ENCODE results near the gene TRMT44.

Gene TRMT44

GRCh38 chr4:8394806-8395205 is 45.8 kb upstream of the TRMT44 start:
- no peak for DNase-seq
- WGBS (ENCODE audit: insufficient coverage), result 99% methylated on average over 11 of the region's 12 CpGs
- CTCF ChIA-PET, result interaction anchor here (0.8 to 1.8 kb wide), 3 partner anchors 8 to 197 kb away, joined by 3 to 4 read pairs (median 3); no protein-coding TSS in a partner anchor
- Histone ChIP-seq H3K4me1 (ENCODE audit: control extremely low read depth in 1 of 4, control insufficient read depth in 4 of 4, insufficient read depth in 4 of 4, low read length in 3 of 4) (peaks cover 0 to 3% (median 0%) of the 10 kb centered on the region in 4 experiments), H3K4me3 (ENCODE audit: control insufficient read depth in 1 of 7, extremely low read depth in 1 of 7, insufficient read depth in 4 of 7, low read depth in 2 of 7, low read length in 6 of 7) (no peak overlapping the region), H3K27me3 (replicated peaks in 2 of 5; ENCODE audit: control insufficient read depth in 4 of 5, insufficient read depth in 5 of 5, low read length in 4 of 5) (no peaks in the 10 kb centered on the region), H3K9me3 (ENCODE audit: control extremely low read depth in 1 of 5, control insufficient read depth in 4 of 5, insufficient read depth in 2 of 5, low read depth in 1 of 5, low read length in 4 of 5) (no peaks in the 10 kb centered on the region), H3K27ac (ENCODE audit: insufficient read depth in 1 of 2, low read depth in 1 of 2, low read length in 2 of 2, poor library complexity in 1 of 2, severe bottlenecking in 2 of 2) (no peak overlapping the region), H3K36me3 (ENCODE audit: control insufficient read depth in 4 of 4, insufficient read depth in 4 of 4, low read length in 3 of 4) (peaks cover 6 to 50% (median 29%) of the 10 kb centered on the region in 4 experiments)
- POLR2A ChIA-PET, result interaction anchor here (0.6 kb wide), 1 partner anchor 169 kb away, joined by 3 read pairs; no protein-coding TSS in a partner anchor

DNA sequence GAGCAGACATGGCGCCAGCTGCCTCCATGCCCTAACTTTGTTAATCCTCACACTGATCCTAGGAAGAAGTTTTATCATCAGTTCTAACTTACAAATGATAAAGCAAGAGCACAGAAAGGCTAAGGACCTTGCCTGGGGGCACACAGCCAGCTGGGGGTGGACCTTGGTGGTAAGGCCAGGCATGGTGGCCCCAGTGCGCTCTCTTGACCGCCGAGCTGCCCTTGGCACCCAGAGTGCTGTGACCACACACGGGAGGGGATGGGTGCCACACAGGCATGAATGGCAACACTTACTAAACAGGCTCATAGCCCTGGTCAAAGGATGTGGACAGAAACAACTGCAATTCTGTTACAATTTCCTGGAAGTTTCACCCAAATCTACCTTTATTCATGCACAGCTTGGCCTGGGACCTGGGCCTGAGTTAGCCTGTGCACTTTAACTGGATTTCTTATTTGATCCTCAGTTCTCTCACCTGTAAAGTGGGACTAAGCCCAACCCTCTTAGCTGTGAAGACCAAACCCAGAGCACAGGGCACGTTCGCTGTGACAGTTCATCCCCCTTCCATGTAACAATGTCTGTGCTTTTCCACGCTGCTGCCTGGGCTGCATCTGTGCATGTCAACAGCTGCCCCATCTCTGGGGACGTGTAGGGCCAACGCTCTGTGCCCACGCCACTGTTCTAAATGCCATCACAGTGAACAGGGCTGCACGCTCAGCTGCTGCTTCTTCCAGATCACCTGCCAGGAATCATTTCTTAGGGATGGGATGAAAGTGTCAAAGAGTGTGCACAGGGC is 44.9 kb upstream of the TRMT44 start:
- Histone ChIP-seq H3K4me3 (ENCODE audit: control insufficient read depth in 1 of 7, extremely low read depth in 1 of 7, insufficient read depth in 4 of 7, low read depth in 2 of 7, low read length in 6 of 7) (no peak overlapping the region), H3K4me1 (ENCODE audit: control extremely low read depth in 1 of 4, control insufficient read depth in 4 of 4, insufficient read depth in 4 of 4, low read length in 3 of 4) (peaks cover 0 to 3% (median 0%) of the 10 kb centered on the region in 4 experiments), H3K27ac (ENCODE audit: insufficient read depth in 1 of 2, low read depth in 1 of 2, low read length in 2 of 2, poor library complexity in 1 of 2, severe bottlenecking in 2 of 2) (no peak overlapping the region), H3K36me3 (ENCODE audit: control insufficient read depth in 4 of 4, insufficient read depth in 4 of 4, low read length in 3 of 4) (peaks cover 8 to 50% (median 28%) of the 10 kb centered on the region in 4 experiments), H3K27me3 (replicated peaks in 2 of 5; ENCODE audit: control insufficient read depth in 4 of 5, insufficient read depth in 5 of 5, low read length in 4 of 5) (no peaks in the 10 kb centered on the region), H3K9me3 (ENCODE audit: control extremely low read depth in 1 of 5, control insufficient read depth in 4 of 5, insufficient read depth in 2 of 5, low read depth in 1 of 5, low read length in 4 of 5) (no peaks in the 10 kb centered on the region)
- ChIA-PET CTCF (interaction anchor here (0.7 to 1.8 kb wide), 5 partner anchors 11 to 198 kb away, joined by 3 to 6 read pairs (median 3); no protein-coding TSS in a partner anchor), POLR2A (no interaction called here)
- no peak for DNase-seq
- 97% methylated on average over 8 of the region's 12 CpGs for WGBS (ENCODE audit: insufficient coverage)

GRCh38 chr4:8396762-8397406 is 43.7 kb upstream of the TRMT44 start:
- DNase-seq, result no peak
- CTCF ChIA-PET, result interaction anchor here (0.6 to 1.4 kb wide), 5 partner anchors 10 to 155 kb away, joined by 3 read pairs; no protein-coding TSS in a partner anchor
- Histone ChIP-seq H3K36me3 (ENCODE audit: control insufficient read depth in 4 of 4, insufficient read depth in 4 of 4, low read length in 3 of 4) (peaks cover 6 to 43% (median 25%) of the 10 kb centered on the region in 4 experiments), H3K27me3 (replicated peaks in 2 of 5; ENCODE audit: control insufficient read depth in 4 of 5, insufficient read depth in 5 of 5, low read length in 4 of 5) (no peaks in the 10 kb centered on the region), H3K4me1 (ENCODE audit: control extremely low read depth in 1 of 4, control insufficient read depth in 4 of 4, insufficient read depth in 4 of 4, low read length in 3 of 4) (peaks cover 0 to 13% (median 3%) of the 10 kb centered on the region in 4 experiments), H3K9me3 (ENCODE audit: control extremely low read depth in 1 of 5, control insufficient read depth in 4 of 5, insufficient read depth in 2 of 5, low read depth in 1 of 5, low read length in 4 of 5) (no peaks in the 10 kb centered on the region), H3K27ac (ENCODE audit: insufficient read depth in 1 of 2, low read depth in 1 of 2, low read length in 2 of 2, poor library complexity in 1 of 2, severe bottlenecking in 2 of 2) (no peak overlapping the region), H3K4me3 (ENCODE audit: control insufficient read depth in 1 of 7, extremely low read depth in 1 of 7, insufficient read depth in 4 of 7, low read depth in 2 of 7, low read length in 6 of 7) (no peak overlapping the region)
- POLR2A ChIA-PET, result no interaction called here
- 95% methylated on average over 24 of the region's 27 CpGs for WGBS (ENCODE audit: insufficient coverage)

DNA sequence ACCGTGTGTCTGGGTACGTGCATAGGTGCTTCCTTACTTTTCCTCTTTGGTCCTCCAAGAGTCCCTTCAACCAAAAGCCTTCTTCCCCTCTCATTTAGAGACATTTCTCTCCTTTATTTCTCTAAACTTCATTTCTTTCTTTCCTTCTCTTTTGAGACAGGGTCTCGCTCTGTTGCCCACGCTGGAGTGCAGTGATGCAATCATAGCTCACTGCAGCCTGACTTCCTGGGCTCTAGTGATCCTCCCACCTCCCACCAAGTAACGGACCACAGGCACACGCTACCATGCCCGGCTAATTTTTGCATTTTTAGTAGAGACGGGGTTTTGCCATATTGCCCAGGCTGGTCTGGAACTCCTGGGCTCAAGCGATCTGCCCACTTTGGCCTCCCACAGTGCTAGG is 42.2 kb upstream of the TRMT44 start:
- Histone ChIP-seq H3K4me3 (ENCODE audit: control insufficient read depth in 1 of 7, extremely low read depth in 1 of 7, insufficient read depth in 4 of 7, low read depth in 2 of 7, low read length in 6 of 7) (no peak overlapping the region), H3K36me3 (ENCODE audit: control insufficient read depth in 4 of 4, insufficient read depth in 4 of 4, low read length in 3 of 4) (peaks cover 6 to 34% (median 17%) of the 10 kb centered on the region in 4 experiments), H3K9me3 (ENCODE audit: control extremely low read depth in 1 of 5, control insufficient read depth in 4 of 5, insufficient read depth in 2 of 5, low read depth in 1 of 5, low read length in 4 of 5) (no peaks in the 10 kb centered on the region), H3K27ac (ENCODE audit: insufficient read depth in 1 of 2, low read depth in 1 of 2, low read length in 2 of 2, poor library complexity in 1 of 2, severe bottlenecking in 2 of 2) (no peak overlapping the region), H3K4me1 (ENCODE audit: control extremely low read depth in 1 of 4, control insufficient read depth in 4 of 4, insufficient read depth in 4 of 4, low read length in 3 of 4) (peaks cover 4 to 27% (median 17%) of the 10 kb centered on the region in 4 experiments), H3K27me3 (replicated peaks in 2 of 5; ENCODE audit: control insufficient read depth in 4 of 5, insufficient read depth in 5 of 5, low read length in 4 of 5) (no peaks in the 10 kb centered on the region)
- no peak for DNase-seq
- ChIA-PET CTCF (interaction anchor here (1.6 kb wide), 1 partner anchor 9 kb away, joined by 6 read pairs; no protein-coding TSS in a partner anchor), POLR2A (no interaction called here)
- 96% methylated on average over 9 of the region's 9 CpGs for WGBS (ENCODE audit: insufficient coverage)

DNA sequence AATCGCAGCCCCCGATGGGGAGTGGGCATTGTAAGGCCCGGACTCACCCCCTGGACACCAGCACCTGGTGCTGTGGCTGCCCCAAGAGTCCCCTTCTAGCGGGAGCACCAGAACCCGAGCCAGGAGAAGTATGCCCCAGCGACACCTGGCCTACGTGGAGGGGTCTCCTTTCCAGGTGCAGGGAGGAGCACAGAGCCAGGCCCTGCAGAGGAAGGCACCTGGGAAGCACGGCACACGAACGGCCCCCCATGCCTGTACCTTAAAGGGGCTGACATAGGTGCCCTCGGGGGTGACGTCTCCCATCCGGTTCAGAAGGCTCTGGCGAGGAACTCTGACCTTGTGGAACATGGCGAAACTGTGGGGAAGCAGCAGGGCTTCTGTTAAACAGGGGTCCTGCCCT is 41.3 kb upstream of the TRMT44 start:
- DNase-seq, result no peak
- no peak overlapping the region for H3K4me3 ChIP-seq (ENCODE audit: control insufficient read depth in 1 of 7, extremely low read depth in 1 of 7, insufficient read depth in 4 of 7, low read depth in 2 of 7, low read length in 6 of 7)
- ChIA-PET POLR2A (no interaction called here), CTCF (interaction anchor here (1.6 kb wide), 1 partner anchor 8 kb away, joined by 6 read pairs; no protein-coding TSS in a partner anchor)
- no peaks in the 10 kb centered on the region for H3K27me3 ChIP-seq (replicated peaks in 2 of 5; ENCODE audit: control insufficient read depth in 4 of 5, insufficient read depth in 5 of 5, low read length in 4 of 5)
- H3K27ac ChIP-seq (ENCODE audit: insufficient read depth in 1 of 2, low read depth in 1 of 2, low read length in 2 of 2, poor library complexity in 1 of 2, severe bottlenecking in 2 of 2), result no peak overlapping the region
- no peaks in the 10 kb centered on the region for H3K9me3 ChIP-seq (ENCODE audit: control extremely low read depth in 1 of 5, control insufficient read depth in 4 of 5, insufficient read depth in 2 of 5, low read depth in 1 of 5, low read length in 4 of 5)
- WGBS (ENCODE audit: insufficient coverage), result 97% methylated on average over 13 of the region's 15 CpGs
- peaks cover 4 to 37% (median 26%) of the 10 kb centered on the region in 4 experiments for H3K4me1 ChIP-seq (ENCODE audit: control extremely low read depth in 1 of 4, control insufficient read depth in 4 of 4, insufficient read depth in 4 of 4, low read length in 3 of 4)
- H3K36me3 ChIP-seq (ENCODE audit: control insufficient read depth in 4 of 4, insufficient read depth in 4 of 4, low read length in 3 of 4), result peaks cover 4 to 29% (median 14%) of the 10 kb centered on the region in 4 experiments

DNA sequence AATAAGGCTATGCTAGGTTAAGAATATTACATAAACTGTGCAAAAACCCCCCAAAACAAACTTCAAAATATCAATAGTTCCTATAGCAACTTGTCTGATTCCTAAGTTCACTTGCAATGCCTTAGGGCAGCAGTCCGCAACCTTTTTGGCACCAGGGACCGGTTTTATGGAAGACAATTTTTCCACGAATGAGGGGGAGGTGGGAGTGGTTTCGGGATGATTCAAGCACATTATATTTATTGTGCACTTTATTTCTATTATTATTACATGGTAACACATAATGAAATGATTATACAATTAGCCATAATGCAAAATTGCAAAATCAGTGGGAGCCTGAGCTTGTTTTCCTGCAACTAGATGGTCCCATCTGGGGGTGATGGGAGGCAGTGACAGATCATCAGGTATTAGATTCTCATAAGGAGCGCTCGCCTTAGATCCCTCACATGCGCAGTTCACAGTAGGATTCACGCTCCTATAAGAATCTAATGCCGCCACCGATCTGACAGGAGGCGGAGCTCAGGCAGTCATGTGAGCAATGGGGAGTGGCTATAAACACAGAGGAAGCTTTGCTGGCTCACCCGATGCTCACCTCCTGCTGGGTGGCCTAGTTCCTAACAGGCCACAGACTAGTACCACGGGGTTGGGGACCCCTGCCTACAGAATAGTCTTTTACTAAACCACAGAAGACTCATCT is 39.8 kb upstream of the TRMT44 start:
- 85% methylated on average over 9 of the region's 13 CpGs for WGBS (ENCODE audit: insufficient coverage)
- DNase-seq, result peak in 1 of 3 donors; percentile 50
- ChIA-PET POLR2A (no interaction called here), CTCF (interaction anchor here (0.6 to 4.8 kb wide), 8 partner anchors 10 to 224 kb away, joined by 3 to 62 read pairs (median 7); no protein-coding TSS in a partner anchor)
- Histone ChIP-seq H3K4me1 (ENCODE audit: control extremely low read depth in 1 of 4, control insufficient read depth in 4 of 4, insufficient read depth in 4 of 4, low read length in 3 of 4) (peaks cover 4 to 45% (median 33%) of the 10 kb centered on the region in 4 experiments), H3K9me3 (ENCODE audit: control extremely low read depth in 1 of 5, control insufficient read depth in 4 of 5, insufficient read depth in 2 of 5, low read depth in 1 of 5, low read length in 4 of 5) (no peaks in the 10 kb centered on the region), H3K27me3 (replicated peaks in 2 of 5; ENCODE audit: control insufficient read depth in 4 of 5, insufficient read depth in 5 of 5, low read length in 4 of 5) (no peaks in the 10 kb centered on the region), H3K27ac (ENCODE audit: insufficient read depth in 1 of 2, low read depth in 1 of 2, low read length in 2 of 2, poor library complexity in 1 of 2, severe bottlenecking in 2 of 2) (no peak overlapping the region), H3K36me3 (ENCODE audit: control insufficient read depth in 4 of 4, insufficient read depth in 4 of 4, low read length in 3 of 4) (peaks cover 5 to 31% (median 21%) of the 10 kb centered on the region in 4 experiments), H3K4me3 (ENCODE audit: control insufficient read depth in 1 of 7, extremely low read depth in 1 of 7, insufficient read depth in 4 of 7, low read depth in 2 of 7, low read length in 6 of 7) (no peak overlapping the region)
